A549 (cell line): Measurements from ENCODE around the gene CIART. TPM values are rescaled to one million over a fixed set of nuclear protein-coding genes. Genes with fewer than 3 reads are reported as not detected.
A peak's percentile ranks its signal among the peaks of the same experiment; 100 is the strongest.

Experiments used
- ATAC-seq, 2 experiments: fragments of 200-7000 bp in 1 of 2; fragments of >200 bp in 1 of 2; cut with Nextera tagmentation in 1 of 2; cut with Tn5 transposase in 1 of 2; 3 replicates each; pipeline versions ENCODE4 v1.8.0 to v1.9.1; 2018 to 2020; ENCODE audit warnings: mild to moderate bottlenecking in 1 of 2, moderate library complexity in 1 of 2
- CTCF ChIA-PET: fragments of 300-600 bp; sonication (Branson Sonifier 250); formaldehyde crosslinking; extraction: SDS; loops from one replicate; lab custom pipeline; 2021; ENCODE audit warnings: antibody characterized with exemption, inconsistent platforms; lab: Yijun Ruan, JAX
- POLR2A ChIA-PET: fragments of 350-600 bp; formaldehyde crosslinking; extraction: SDS; loops from one replicate; lab custom pipeline; 2021; ENCODE audit warnings: antibody characterized with exemption, inconsistent platforms; lab: Yijun Ruan, JAX
- DNase-seq, 2 experiments: peaks; one replicate each; pipeline versions ENCODE4 v3.0.0 to v3.0.0-alpha.2; 2011 to 2016; ENCODE audit warnings: low read depth in 1 of 2, low spot score in 1 of 2
- FAIRE-seq: peaks from 2 replicates; lab custom pipeline; 2011; peaks lifted over from hg19 to GRCh38; lab: Jason Lieb, UNC
- H3K27ac ChIP-seq, 2 experiments: fragments of >200 bp; sonication (Bioruptor Twin); formaldehyde crosslinking; 3 replicates each; pipeline ENCODE4 v1.5.1; 2016 to 2017
- H3K4me1 ChIP-seq: fragments of >200 bp; sonication (Bioruptor Twin); formaldehyde crosslinking; 3 replicates; pipeline ENCODE4 v1.6.1; 2016
- H3K4me2 ChIP-seq: fragments of >200 bp; sonication (Bioruptor Twin); formaldehyde crosslinking; 3 replicates; pipeline ENCODE4 v1.6.1; 2016
- H3K4me3 ChIP-seq: fragments of >200 bp; sonication (Bioruptor Twin); formaldehyde crosslinking; 3 replicates; pipeline ENCODE4 v1.5.1; 2016
- H3K9me3 ChIP-seq: fragments of >200 bp; sonication (Bioruptor Twin); formaldehyde crosslinking; 3 replicates; pipeline ENCODE4 v1.6.1; 2016
- ATOH8 ChIP-seq: fragments of 250-450 bp; sonication (Bioruptor Pico); IDR thresholded peaks from 2 replicates; pipeline ENCODE4 v1.5.0; 2020; ENCODE audit warnings: low read depth, mild to moderate bottlenecking, moderate library complexity
- BCL3 ChIP-seq: fragments of >200 bp; sonication (Bioruptor Twin); formaldehyde crosslinking; IDR thresholded peaks from 3 replicates; pipeline ENCODE4 v1.6.1; 2016
- BHLHE40 ChIP-seq: IDR thresholded peaks from 2 replicates; pipeline ENCODE4 v1.6.1; 2012; ENCODE audit warnings: low read depth, low read length, inconsistent platforms
- CHD2 ChIP-seq: fragments of 150-350 bp; IDR thresholded peaks from 2 replicates; pipeline ENCODE4 v1.6.1; 2014; ENCODE audit warnings: low read length; ENCODE audit not compliant: partially characterized antibody
- CHD4 ChIP-seq: fragments of 200-600 bp; sonication (generic); IDR thresholded peaks from 2 replicates; pipeline ENCODE4 v1.6.1; 2016; ENCODE audit warnings: antibody characterized with exemption, mild to moderate bottlenecking, borderline replicate concordance
- CTCF ChIP-seq: fragments of >200 bp; sonication (Bioruptor Twin); formaldehyde crosslinking; IDR thresholded peaks from 3 replicates; pipeline ENCODE4 v1.5.1; 2016
- EHF ChIP-seq: fragments of 250-450 bp; sonication (Bioruptor Pico); IDR thresholded peaks from 2 replicates; pipeline ENCODE4 v1.5.0; 2020; ENCODE audit warnings: mild to moderate bottlenecking
- EP300 ChIP-seq, 2 experiments: fragments of >200 bp; sonication (Bioruptor Twin); formaldehyde crosslinking; IDR thresholded peaks; 2 replicates in 1 of 2; 3 replicates in 1 of 2; pipeline ENCODE4 v1.6.1; 2016 to 2017
- HOXB5 ChIP-seq: fragments of 250-450 bp; sonication (Bioruptor Pico); IDR thresholded peaks from 2 replicates; pipeline ENCODE4 v1.5.0; 2020; ENCODE audit warnings: mild to moderate bottlenecking, moderate library complexity
- JUNB ChIP-seq: fragments of >200 bp; sonication (Bioruptor Twin); formaldehyde crosslinking; IDR thresholded peaks from 2 replicates; pipeline ENCODE4 v1.6.1; 2016
- MAZ ChIP-seq: fragments of 150-350 bp; IDR thresholded peaks from 2 replicates; pipeline ENCODE4 v1.6.1; 2014; ENCODE audit warnings: antibody characterized with exemption, low read depth, low read length, borderline replicate concordance
- MYC ChIP-seq: IDR thresholded peaks from 2 replicates; pipeline ENCODE4 v1.6.1; 2012; ENCODE audit warnings: mild to moderate bottlenecking, inconsistent platforms, low read length, improper control_type of control experiment, borderline replicate concordance
- REST ChIP-seq: fragments of 200-600 bp; sonication (generic); IDR thresholded peaks from 2 replicates; pipeline ENCODE4 v1.6.1; 2016; ENCODE audit warnings: antibody characterized with exemption, mild to moderate bottlenecking, moderate library complexity
- RNF2 ChIP-seq: fragments of 200-600 bp; sonication (generic); IDR thresholded peaks from 2 replicates; pipeline ENCODE4 v1.6.1; 2016; ENCODE audit warnings: low read depth, mild to moderate bottlenecking, antibody characterized with exemption, moderate library complexity, borderline replicate concordance
- SREBF2 ChIP-seq: fragments of 450-650 bp; IDR thresholded peaks from 2 replicates; pipeline ENCODE4 v1.6.1; 2014; ENCODE audit warnings: mild to moderate bottlenecking, moderate library complexity
- USF2 ChIP-seq: fragments of 450-650 bp; IDR thresholded peaks from 2 replicates; pipeline ENCODE4 v1.6.1; 2014; ENCODE audit warnings: antibody characterized with exemption
- ZFP36 ChIP-seq: fragments of 450-650 bp; IDR thresholded peaks from 2 replicates; pipeline ENCODE4 v1.6.1; 2014; ENCODE audit warnings: borderline replicate concordance; ENCODE audit not compliant: partially characterized antibody
- WGBS: methylation state at CpG from one replicate; pipeline ENCODE4 v1.1.6; 2017; ENCODE audit errors: missing lambda C conversion rate; 5-methylcytosine and 5-hydroxymethylcytosine counted together
- polyA plus RNA-seq, 4 experiments: library from polyadenylated mRNA; depleted of rRNA in 3 of 4; stranded (reverse); fragments of >200 nt; fragmentation: RNase III in 1 of 4; extraction: RNeasy Plus Mini Kit Qiagen cat#74134 plus additional on column Dnase treatment in 1 of 4; gene quantifications; 2 replicates in 3 of 4; 3 replicates in 1 of 4; pipeline ENCODE4 v1.2.3, GENCODE V29; 2011 to 2017

Gene CIART
- polyA plus RNA-seq, 2 of the 4 experiments (the other 2 are of a cell fraction) = 0.48 to 1.3 TPM

- DNase-seq = no peak
- 93% methylated on average over 8 of the region's 8 CpGs for WGBS
- CTCF ChIA-PET = no interaction called here
- ATAC-seq = no peak
- H3K4me3 ChIP-seq = peak overlapping the region; percentile 78
- peak overlapping the region; percentile 93 to 94 for H3K27ac ChIP-seq
- TF ChIP-seq CHD4 (0 out of 2 replicates have a peak, but pooled peaks have one; percentile 45), HOXB5 (no peak), ATOH8 (CRISPR knock-in tag) (no peak), CHD2 (no peak), BHLHE40 (no peak)
- no peak for FAIRE-seq
- POLR2A ChIA-PET = interaction anchor here (0.6 to 0.8 kb wide), 2 partner anchors 17 to 50 kb away, joined by 3 read pairs; no protein-coding TSS in a partner anchor
- H3K9me3 ChIP-seq = 0 out of 3 replicates have a peak, but pooled peaks cover 3% of the 10 kb centered on the region
- H3K4me1 ChIP-seq = peaks cover 4% of the 10 kb centered on the region; the same call in 1 of the 3 replicates
- H3K4me2 ChIP-seq = peak overlapping the region; percentile 30; the same call in 2 of the 3 replicates
Observed at GRCh38 chr1:150320667-150320978, 38.3 kb downstream of the CIART start.

GRCh38 chr1:150321826-150322166 lies 39.4 kb downstream of the CIART start:
- H3K27ac ChIP-seq = peak overlapping the region; percentile 93 to 94
- ATAC-seq (no peak), DNase-seq (no peak), FAIRE-seq (no peak)
- 0% methylated on average over 9 of the region's 9 CpGs for WGBS
- peak overlapping the region; percentile 97 for H3K4me2 ChIP-seq
- H3K4me3 ChIP-seq = peak overlapping the region; percentile 78
- ChIA-PET POLR2A (no interaction called here), CTCF (no interaction called here)
- H3K9me3 ChIP-seq = 0 out of 3 replicates have a peak, but pooled peaks cover 3% of the 10 kb centered on the region
- no peak for TF ChIP-seq SREBF2
- TF ChIP-seq MYC = no peak
- no peak for TF ChIP-seq CTCF
- no peak for TF ChIP-seq MAZ
- no peak for TF ChIP-seq RNF2
- no peak for TF ChIP-seq EHF (CRISPR knock-in tag)
- H3K4me1 ChIP-seq = peaks cover 4% of the 10 kb centered on the region; the same call in 1 of the 3 replicates

GRCh38 chr1:150322310-150322709 lies 40.0 kb downstream of the CIART start:
- POLR2A ChIA-PET = interaction anchor here (0.7 kb wide), 1 partner anchor 210 kb away, joined by 4 read pairs; no protein-coding TSS in a partner anchor
- 50% methylated on average over 3 of the region's 3 CpGs for WGBS
- Histone ChIP-seq H3K4me3 (peak overlapping the region; percentile 78), H3K4me2 (peak overlapping the region; percentile 97), H3K27ac (peak overlapping the region; percentile 93 to 94), H3K4me1 (peaks cover 4% of the 10 kb centered on the region; the same call in 1 of the 3 replicates), H3K9me3 (0 out of 3 replicates have a peak, but pooled peaks cover 3% of the 10 kb centered on the region)
- TF ChIP-seq BCL3 (no peak), EP300 (IDR thresholded peaks at IDR 0.05) (no peak)
- ATAC-seq (no peak), FAIRE-seq (no peak), DNase-seq (peak; percentile 20 to 21)
- CTCF ChIA-PET = interaction anchor here (1.2 kb wide), 1 partner anchor 67 kb away, joined by 4 read pairs; no protein-coding TSS in a partner anchor

- ATAC-seq (no peak; a peak in 1 of 6 replicates), FAIRE-seq (no peak), DNase-seq (no peak)
- no peak overlapping the region for H3K27ac ChIP-seq
- CTCF ChIA-PET = interaction anchor here (1.0 kb wide), 1 partner anchor 9 kb away, joined by 3 read pairs; no protein-coding TSS in a partner anchor
- H3K9me3 ChIP-seq = no peaks in the 10 kb centered on the region
- no peaks in the 10 kb centered on the region for H3K4me1 ChIP-seq
- 94% methylated on average over 7 of the region's 7 CpGs for WGBS
- H3K4me2 ChIP-seq = no peak overlapping the region
- POLR2A ChIA-PET = no interaction called here
- no peak overlapping the region for H3K4me3 ChIP-seq
- no peak for TF ChIP-seq CTCF
- no peak for TF ChIP-seq REST
- TF ChIP-seq ZFP36 = no peak
- no peak for TF ChIP-seq JUNB
- no peak for TF ChIP-seq EHF (CRISPR knock-in tag)
- TF ChIP-seq USF2 = no peak
Observed at GRCh38 chr1:150332651-150333290, 50.4 kb downstream of the CIART start.
